ENCODE results near the gene DNAJC27.

- TF ChIP-seq POLR2AphosphoS5 (IDR thresholded peaks at IDR 0.05; ENCODE audit: low read depth, low read length): no peak
- TF ChIP-seq TAF1 (IDR thresholded peaks at IDR 0.05; ENCODE audit: low read depth, low read length): no peak
- no peak for TF ChIP-seq POLR2A (IDR thresholded peaks at IDR 0.05; ENCODE audit: low read depth, low read length)
- TF ChIP-seq SPI1 (IDR thresholded peaks at IDR 0.05; ENCODE audit: low read depth, low read length): no peak
Measured at GRCh38 chr2:24920098-24920808, 51.5 kb downstream of the DNAJC27 start, which contains the start of gene ADCY3.
